ENCODE results near the gene KRT9.

DNA sequence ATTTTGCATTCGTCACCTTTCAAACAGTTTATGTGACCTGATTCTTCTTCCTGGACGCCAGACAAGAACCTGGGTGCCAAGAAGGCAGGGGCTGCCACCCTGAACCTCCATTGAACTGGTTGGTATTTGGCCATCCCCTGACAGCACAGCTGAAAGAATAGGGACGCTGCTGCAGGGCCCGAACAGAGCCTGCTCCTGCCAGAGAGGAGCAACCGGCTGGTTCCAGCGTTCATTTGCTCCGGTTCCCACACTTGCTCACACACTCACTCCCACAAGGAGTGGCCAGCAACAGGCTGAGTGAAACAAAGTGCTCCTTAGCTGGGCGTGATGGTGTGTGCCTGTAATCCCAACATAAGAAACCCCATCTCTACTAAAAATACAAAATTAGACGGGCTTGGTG, 14.9 kb downstream of the KRT9 start:
- TF ChIP-seq EZH2phosphoT487 (IDR thresholded peaks at IDR 0.05; ENCODE audit: borderline replicate concordance) (no peak), POLR2A (IDR thresholded peaks at IDR 0.05; ENCODE audit: borderline replicate concordance, extremely low read depth, insufficient read depth, insufficient read length) (no peak), SIN3A (IDR thresholded peaks at IDR 0.05; ENCODE audit: low read depth) (no peak), TCF7L2 (IDR thresholded peaks at IDR 0.05; ENCODE audit: borderline replicate concordance, extremely low read depth, insufficient read depth, insufficient read length) (no peak), POLR2AphosphoS5 (IDR thresholded peaks at IDR 0.05; ENCODE audit: low read depth, low read length) (no peak), RAD21 (IDR thresholded peaks at IDR 0.05; ENCODE audit: low read depth) (no peak), ZNF274 (IDR thresholded peaks at IDR 0.05; ENCODE audit: low read depth, low read length) (no peak), EZH2 (IDR thresholded peaks at IDR 0.05) (no peak)
- TF ChIP-seq, protein P1, sequence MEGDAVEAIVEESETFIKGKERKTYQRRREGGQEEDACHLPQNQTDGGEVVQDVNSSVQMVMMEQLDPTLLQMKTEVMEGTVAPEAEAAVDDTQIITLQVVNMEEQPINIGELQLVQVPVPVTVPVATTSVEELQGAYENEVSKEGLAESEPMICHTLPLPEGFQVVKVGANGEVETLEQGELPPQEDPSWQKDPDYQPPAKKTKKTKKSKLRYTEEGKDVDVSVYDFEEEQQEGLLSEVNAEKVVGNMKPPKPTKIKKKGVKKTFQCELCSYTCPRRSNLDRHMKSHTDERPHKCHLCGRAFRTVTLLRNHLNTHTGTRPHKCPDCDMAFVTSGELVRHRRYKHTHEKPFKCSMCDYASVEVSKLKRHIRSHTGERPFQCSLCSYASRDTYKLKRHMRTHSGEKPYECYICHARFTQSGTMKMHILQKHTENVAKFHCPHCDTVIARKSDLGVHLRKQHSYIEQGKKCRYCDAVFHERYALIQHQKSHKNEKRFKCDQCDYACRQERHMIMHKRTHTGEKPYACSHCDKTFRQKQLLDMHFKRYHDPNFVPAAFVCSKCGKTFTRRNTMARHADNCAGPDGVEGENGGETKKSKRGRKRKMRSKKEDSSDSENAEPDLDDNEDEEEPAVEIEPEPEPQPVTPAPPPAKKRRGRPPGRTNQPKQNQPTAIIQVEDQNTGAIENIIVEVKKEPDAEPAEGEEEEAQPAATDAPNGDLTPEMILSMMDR (IDR thresholded peaks at IDR 0.05 in 2 of 3, conservative IDR thresholded peaks at IDR 0.05 in 1 of 3; ENCODE audit: borderline replicate concordance in 1 of 3, insufficient read depth in 1 of 3, low read depth in 2 of 3, low read length in 2 of 3): no peak
- TF ChIP-seq, protein P2, sequence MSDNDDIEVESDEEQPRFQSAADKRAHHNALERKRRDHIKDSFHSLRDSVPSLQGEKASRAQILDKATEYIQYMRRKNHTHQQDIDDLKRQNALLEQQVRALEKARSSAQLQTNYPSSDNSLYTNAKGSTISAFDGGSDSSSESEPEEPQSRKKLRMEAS (IDR thresholded peaks at IDR 0.05): no peak
- TF ChIP-seq, protein P3, sequence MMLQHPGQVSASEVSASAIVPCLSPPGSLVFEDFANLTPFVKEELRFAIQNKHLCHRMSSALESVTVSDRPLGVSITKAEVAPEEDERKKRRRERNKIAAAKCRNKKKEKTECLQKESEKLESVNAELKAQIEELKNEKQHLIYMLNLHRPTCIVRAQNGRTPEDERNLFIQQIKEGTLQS (IDR thresholded peaks at IDR 0.05): no peak
